HG02610 (cell line): ENCODE data around the gene METTL21A.
"Not testable (repeated sequence)": the region's sequence is repeated elsewhere in the genome, so short reads cannot be mapped to it uniquely, and the experiment has no call there.

ENCODE experiments used
- ATAC-seq: cut with Tn5 transposase; IDR thresholded peaks from one replicate; pipeline ENCODE4 v1.9.1; 2021; ENCODE audit warnings: mild to moderate bottlenecking, moderate library complexity; ENCODE audit not compliant: unreplicated experiment

METTL21A gene

GRCh38 chr2:207625014-207625907 lies at the start of gene METTL21A:
Gene METTL21A, minus strand, starts transcription at chr2:207625394. Its CDS starts 1,019 bp downstream, at chr2:207624375.
- peak; percentile 69 for ATAC-seq

GRCh38 chr2:207674826-207675225 lies 49.6 kb upstream of the METTL21A start:
- no peak for ATAC-seq

- no peak for ATAC-seq
Measured at GRCh38 chr2:207674266-207674774, 49.1 kb upstream of the METTL21A start.

GRCh38 chr2:207673431-207673830 lies 48.2 kb upstream of the METTL21A start:
- ATAC-seq: no peak

- ATAC-seq: no peak
Measured at GRCh38 chr2:207670887-207671286, 45.7 kb upstream of the METTL21A start.

GRCh38 chr2:207663870-207664545 lies 38.8 kb upstream of the METTL21A start:
- ATAC-seq: no peak

- ATAC-seq: peak; percentile 99
Measured at GRCh38 chr2:207662203-207662602, 37.0 kb upstream of the METTL21A start.

GRCh38 chr2:207660994-207661393 lies 35.8 kb upstream of the METTL21A start:
- no peak for ATAC-seq

GRCh38 chr2:207658156-207658555 lies 33.0 kb upstream of the METTL21A start:
- no peak for ATAC-seq

- ATAC-seq: no peak
Measured at GRCh38 chr2:207655000-207655399, 29.8 kb upstream of the METTL21A start.

- ATAC-seq: not testable (repeated sequence)
Measured at GRCh38 chr2:207646582-207646981, 21.4 kb upstream of the METTL21A start.

- ATAC-seq: no peak
Measured at GRCh38 chr2:207643892-207644291, 18.7 kb upstream of the METTL21A start.

GRCh38 chr2:207640661-207641060 lies 15.5 kb upstream of the METTL21A start:
- ATAC-seq: no peak

GRCh38 chr2:207640160-207640559 lies 15.0 kb upstream of the METTL21A start:
- no peak for ATAC-seq

- not testable (repeated sequence) for ATAC-seq
Measured at GRCh38 chr2:207639288-207639687, 14.1 kb upstream of the METTL21A start.

- ATAC-seq: no peak
Measured at GRCh38 chr2:207635468-207636200, 10.4 kb upstream of the METTL21A start.

GRCh38 chr2:207633686-207634085 lies 8.5 kb upstream of the METTL21A start:
- no peak for ATAC-seq

- peak; percentile 44 for ATAC-seq
Measured at GRCh38 chr2:207632575-207633493, 7.6 kb upstream of the METTL21A start.

GRCh38 chr2:207630491-207630890 lies 5.3 kb upstream of the METTL21A start:
- no peak for ATAC-seq

- no peak for ATAC-seq
Measured at GRCh38 chr2:207629553-207629952, 4.4 kb upstream of the METTL21A start.
